K562 (cell line): ENCODE data around the gene POU2F1. TPM values are rescaled to one million over a fixed set of nuclear protein-coding genes. Genes with fewer than 3 reads are reported as not detected.

Experiments
- CEBPB ChIP-seq: fragments of 450-650 bp; IDR thresholded peaks from 2 replicates; pipeline ENCODE4 v1.6.1; 2016; ENCODE audit warnings: missing genetic modification characterization, missing compliant biosample characterization
- ESRRA ChIP-seq: fragments of 450-650 bp; IDR thresholded peaks from 2 replicates; pipeline ENCODE4 v1.6.1; 2014; ENCODE audit warnings: low read depth, mild to moderate bottlenecking, moderate library complexity, borderline replicate concordance
- MEF2A ChIP-seq: IDR thresholded peaks from 2 replicates; pipeline ENCODE4 v1.6.1; 2011; ENCODE audit warnings: low read depth, mild to moderate bottlenecking, low read length, moderate library complexity; ENCODE audit not compliant: control insufficient read depth
- SIN3B ChIP-seq: fragments of 450-650 bp; IDR thresholded peaks from 2 replicates; pipeline ENCODE4 v1.6.1; 2017; ENCODE audit warnings: low read depth, mild to moderate bottlenecking, moderate library complexity
- SMARCA5 ChIP-seq: fragments of 450-650 bp; IDR thresholded peaks from 2 replicates; pipeline ENCODE4 v1.6.1; 2016
- SNIP1 ChIP-seq: fragments of 450-650 bp; IDR thresholded peaks from 2 replicates; pipeline ENCODE4 v1.7.1; 2017; ENCODE audit warnings: low read depth, mild to moderate bottlenecking
- SRSF1 ChIP-seq: fragments of 200-400 bp; formaldehyde crosslinking; IDR thresholded peaks from 2 replicates; pipeline ENCODE4 v1.6.1; 2017; ENCODE audit warnings: mild to moderate bottlenecking, low read depth, low read length, moderate library complexity
- ZNF217 ChIP-seq: sonication (generic); formaldehyde crosslinking; IDR thresholded peaks from 2 replicates; pipeline ENCODE4 v1.8.0; 2022; ENCODE audit warnings: mild to moderate bottlenecking, missing genetic modification reagents
- ZNF584 ChIP-seq: fragments of 200-800 bp; sonication (Bioruptor generic); IDR thresholded peaks from 2 replicates; pipeline ENCODE4 v1.6.1; 2016; ENCODE audit warnings: low read depth, mild to moderate bottlenecking, missing genetic modification characterization, missing compliant biosample characterization
- polyA plus RNA-seq, 8 experiments: library from polyadenylated mRNA; depleted of rRNA in 4 of 8; stranded (reverse) in 5 of 8; unstranded in 3 of 8; fragments of >200 nt; fragmentation: Nextera tagmentation in 2 of 8; fragmentation: Illumina TruSeq in 1 of 8; extraction: Ambion mirVana in 2 of 8; extraction: Trizol in 1 of 8; gene quantifications; 2 replicates each; pipeline versions ENCODE4 v1.2.1 to v1.2.3, GENCODE V29; 2011 to 2014; ENCODE audit warnings: inconsistent platforms in 1 of 8, missing spikeins in 1 of 8
- total RNA-seq, 7 experiments: library from RNA; depleted of rRNA in 6 of 7; stranded (reverse); fragments of >200 nt in 6 of 7; fragmentation: Illumina TruSeq in 2 of 7; extraction: Trizol in 2 of 7; gene quantifications; 2 replicates each; pipeline versions ENCODE4 v1.2.1 to v1.2.3, GENCODE V29; 2011 to 2021; ENCODE audit warnings: low replicate concordance in 1 of 7
- TF ChIP-seq, protein P1 (sequence below): fragments of 450-650 bp; IDR thresholded peaks from 2 replicates; pipeline ENCODE4 v1.6.1; 2016; ENCODE audit warnings: mild to moderate bottlenecking
- TF ChIP-seq, protein P2 (sequence below): fragments of 450-650 bp; IDR thresholded peaks from one replicate; pipeline ENCODE4 v1.6.1; 2018; ENCODE audit warnings: mild to moderate bottlenecking, moderate library complexity; ENCODE audit not compliant: partially characterized antibody
- TF ChIP-seq, protein P3 (sequence below): sonication (generic); IDR thresholded peaks from 2 replicates; pipeline ENCODE4 v1.6.1; 2016
- TF ChIP-seq, protein P4 (sequence below), 2 experiments: fragments of 450-650 bp; IDR thresholded peaks; 2 replicates each; pipeline ENCODE4 v1.6.1; 2016; ENCODE audit warnings: mild to moderate bottlenecking in 2 of 2, borderline replicate concordance in 1 of 2, low read depth in 1 of 2, moderate library complexity in 1 of 2

POU2F1 gene
- total and polyA plus RNA-seq, 9 of the 15 experiments (the other 6 are each of a cell fraction or from before 2014, with no cell fraction given) = 2.6 to 22.3 (median 8.8) TPM

DNA sequence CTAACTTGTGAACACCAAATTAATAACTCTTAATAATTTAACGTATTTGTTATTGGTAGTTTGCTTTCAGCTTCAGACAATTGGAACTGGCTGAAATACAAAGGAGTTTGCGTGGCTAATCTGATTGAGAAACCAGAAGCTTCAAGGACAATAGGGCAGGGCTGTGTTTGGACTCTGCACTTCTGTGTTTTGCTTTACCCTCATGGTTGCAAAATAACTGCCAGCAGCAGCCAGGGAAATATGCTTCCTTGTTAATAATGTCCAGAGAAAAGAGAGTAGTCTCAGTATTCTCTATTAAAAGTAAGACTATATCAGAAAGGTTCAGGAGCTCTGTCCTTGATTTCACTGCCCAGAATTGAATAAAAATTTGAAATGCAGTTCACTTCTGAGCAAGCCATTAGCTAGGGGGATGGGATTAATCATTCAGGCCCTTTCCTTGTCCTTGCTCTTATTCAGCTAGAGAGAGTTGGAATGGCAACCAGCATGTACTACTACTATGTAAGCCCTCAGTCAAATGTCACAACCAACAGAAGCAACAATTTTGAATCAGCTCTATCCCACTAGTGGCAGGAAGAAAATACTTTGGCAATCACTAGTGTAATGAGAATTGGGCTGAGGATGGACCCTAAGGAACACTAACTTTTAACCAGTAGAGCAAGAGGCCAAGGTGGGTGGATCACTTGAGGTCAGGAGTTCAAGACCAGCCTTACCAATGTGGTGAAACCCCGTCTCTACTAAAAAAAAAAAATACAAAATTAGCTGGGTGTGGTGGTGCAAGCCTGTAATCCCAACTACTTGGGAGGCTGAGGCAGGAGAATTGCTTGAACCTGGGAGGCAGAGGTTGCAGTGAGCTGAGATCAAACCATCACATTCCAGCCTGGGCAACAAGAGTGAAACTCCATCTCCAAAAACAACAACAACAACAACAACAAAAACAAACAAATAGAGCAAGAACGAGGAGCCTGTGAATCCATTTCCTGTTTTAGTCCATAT, 76.8 kb downstream of the POU2F1 start (continued):
- TF ChIP-seq ZNF584 (CRISPR knock-in tag) = no peak
- TF ChIP-seq, protein P1, sequence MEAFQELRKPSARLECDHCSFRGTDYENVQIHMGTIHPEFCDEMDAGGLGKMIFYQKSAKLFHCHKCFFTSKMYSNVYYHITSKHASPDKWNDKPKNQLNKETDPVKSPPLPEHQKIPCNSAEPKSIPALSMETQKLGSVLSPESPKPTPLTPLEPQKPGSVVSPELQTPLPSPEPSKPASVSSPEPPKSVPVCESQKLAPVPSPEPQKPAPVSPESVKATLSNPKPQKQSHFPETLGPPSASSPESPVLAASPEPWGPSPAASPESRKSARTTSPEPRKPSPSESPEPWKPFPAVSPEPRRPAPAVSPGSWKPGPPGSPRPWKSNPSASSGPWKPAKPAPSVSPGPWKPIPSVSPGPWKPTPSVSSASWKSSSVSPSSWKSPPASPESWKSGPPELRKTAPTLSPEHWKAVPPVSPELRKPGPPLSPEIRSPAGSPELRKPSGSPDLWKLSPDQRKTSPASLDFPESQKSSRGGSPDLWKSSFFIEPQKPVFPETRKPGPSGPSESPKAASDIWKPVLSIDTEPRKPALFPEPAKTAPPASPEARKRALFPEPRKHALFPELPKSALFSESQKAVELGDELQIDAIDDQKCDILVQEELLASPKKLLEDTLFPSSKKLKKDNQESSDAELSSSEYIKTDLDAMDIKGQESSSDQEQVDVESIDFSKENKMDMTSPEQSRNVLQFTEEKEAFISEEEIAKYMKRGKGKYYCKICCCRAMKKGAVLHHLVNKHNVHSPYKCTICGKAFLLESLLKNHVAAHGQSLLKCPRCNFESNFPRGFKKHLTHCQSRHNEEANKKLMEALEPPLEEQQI = no peak
- no peak for TF ChIP-seq SRSF1
- no peak for TF ChIP-seq SMARCA5
- TF ChIP-seq, protein P2, sequence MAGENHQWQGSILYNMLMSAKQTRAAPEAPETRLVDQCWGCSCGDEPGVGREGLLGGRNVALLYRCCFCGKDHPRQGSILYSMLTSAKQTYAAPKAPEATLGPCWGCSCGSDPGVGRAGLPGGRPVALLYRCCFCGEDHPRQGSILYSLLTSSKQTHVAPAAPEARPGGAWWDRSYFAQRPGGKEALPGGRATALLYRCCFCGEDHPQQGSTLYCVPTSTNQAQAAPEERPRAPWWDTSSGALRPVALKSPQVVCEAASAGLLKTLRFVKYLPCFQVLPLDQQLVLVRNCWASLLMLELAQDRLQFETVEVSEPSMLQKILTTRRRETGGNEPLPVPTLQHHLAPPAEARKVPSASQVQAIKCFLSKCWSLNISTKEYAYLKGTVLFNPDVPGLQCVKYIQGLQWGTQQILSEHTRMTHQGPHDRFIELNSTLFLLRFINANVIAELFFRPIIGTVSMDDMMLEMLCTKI = no peak
- TF ChIP-seq, protein P3, sequence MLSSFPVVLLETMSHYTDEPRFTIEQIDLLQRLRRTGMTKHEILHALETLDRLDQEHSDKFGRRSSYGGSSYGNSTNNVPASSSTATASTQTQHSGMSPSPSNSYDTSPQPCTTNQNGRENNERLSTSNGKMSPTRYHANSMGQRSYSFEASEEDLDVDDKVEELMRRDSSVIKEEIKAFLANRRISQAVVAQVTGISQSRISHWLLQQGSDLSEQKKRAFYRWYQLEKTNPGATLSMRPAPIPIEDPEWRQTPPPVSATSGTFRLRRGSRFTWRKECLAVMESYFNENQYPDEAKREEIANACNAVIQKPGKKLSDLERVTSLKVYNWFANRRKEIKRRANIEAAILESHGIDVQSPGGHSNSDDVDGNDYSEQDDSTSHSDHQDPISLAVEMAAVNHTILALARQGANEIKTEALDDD = peak; percentile 1; the same call in 1 of the 2 replicates
- TF ChIP-seq CEBPB = peak; percentile 76
- TF ChIP-seq ESRRA = peak; percentile 55; the same call in 1 of the 2 replicates
- no peak for TF ChIP-seq SIN3B
- no peak for TF ChIP-seq ZNF217 (CRISPR knock-in tag)
- TF ChIP-seq, protein P4, sequence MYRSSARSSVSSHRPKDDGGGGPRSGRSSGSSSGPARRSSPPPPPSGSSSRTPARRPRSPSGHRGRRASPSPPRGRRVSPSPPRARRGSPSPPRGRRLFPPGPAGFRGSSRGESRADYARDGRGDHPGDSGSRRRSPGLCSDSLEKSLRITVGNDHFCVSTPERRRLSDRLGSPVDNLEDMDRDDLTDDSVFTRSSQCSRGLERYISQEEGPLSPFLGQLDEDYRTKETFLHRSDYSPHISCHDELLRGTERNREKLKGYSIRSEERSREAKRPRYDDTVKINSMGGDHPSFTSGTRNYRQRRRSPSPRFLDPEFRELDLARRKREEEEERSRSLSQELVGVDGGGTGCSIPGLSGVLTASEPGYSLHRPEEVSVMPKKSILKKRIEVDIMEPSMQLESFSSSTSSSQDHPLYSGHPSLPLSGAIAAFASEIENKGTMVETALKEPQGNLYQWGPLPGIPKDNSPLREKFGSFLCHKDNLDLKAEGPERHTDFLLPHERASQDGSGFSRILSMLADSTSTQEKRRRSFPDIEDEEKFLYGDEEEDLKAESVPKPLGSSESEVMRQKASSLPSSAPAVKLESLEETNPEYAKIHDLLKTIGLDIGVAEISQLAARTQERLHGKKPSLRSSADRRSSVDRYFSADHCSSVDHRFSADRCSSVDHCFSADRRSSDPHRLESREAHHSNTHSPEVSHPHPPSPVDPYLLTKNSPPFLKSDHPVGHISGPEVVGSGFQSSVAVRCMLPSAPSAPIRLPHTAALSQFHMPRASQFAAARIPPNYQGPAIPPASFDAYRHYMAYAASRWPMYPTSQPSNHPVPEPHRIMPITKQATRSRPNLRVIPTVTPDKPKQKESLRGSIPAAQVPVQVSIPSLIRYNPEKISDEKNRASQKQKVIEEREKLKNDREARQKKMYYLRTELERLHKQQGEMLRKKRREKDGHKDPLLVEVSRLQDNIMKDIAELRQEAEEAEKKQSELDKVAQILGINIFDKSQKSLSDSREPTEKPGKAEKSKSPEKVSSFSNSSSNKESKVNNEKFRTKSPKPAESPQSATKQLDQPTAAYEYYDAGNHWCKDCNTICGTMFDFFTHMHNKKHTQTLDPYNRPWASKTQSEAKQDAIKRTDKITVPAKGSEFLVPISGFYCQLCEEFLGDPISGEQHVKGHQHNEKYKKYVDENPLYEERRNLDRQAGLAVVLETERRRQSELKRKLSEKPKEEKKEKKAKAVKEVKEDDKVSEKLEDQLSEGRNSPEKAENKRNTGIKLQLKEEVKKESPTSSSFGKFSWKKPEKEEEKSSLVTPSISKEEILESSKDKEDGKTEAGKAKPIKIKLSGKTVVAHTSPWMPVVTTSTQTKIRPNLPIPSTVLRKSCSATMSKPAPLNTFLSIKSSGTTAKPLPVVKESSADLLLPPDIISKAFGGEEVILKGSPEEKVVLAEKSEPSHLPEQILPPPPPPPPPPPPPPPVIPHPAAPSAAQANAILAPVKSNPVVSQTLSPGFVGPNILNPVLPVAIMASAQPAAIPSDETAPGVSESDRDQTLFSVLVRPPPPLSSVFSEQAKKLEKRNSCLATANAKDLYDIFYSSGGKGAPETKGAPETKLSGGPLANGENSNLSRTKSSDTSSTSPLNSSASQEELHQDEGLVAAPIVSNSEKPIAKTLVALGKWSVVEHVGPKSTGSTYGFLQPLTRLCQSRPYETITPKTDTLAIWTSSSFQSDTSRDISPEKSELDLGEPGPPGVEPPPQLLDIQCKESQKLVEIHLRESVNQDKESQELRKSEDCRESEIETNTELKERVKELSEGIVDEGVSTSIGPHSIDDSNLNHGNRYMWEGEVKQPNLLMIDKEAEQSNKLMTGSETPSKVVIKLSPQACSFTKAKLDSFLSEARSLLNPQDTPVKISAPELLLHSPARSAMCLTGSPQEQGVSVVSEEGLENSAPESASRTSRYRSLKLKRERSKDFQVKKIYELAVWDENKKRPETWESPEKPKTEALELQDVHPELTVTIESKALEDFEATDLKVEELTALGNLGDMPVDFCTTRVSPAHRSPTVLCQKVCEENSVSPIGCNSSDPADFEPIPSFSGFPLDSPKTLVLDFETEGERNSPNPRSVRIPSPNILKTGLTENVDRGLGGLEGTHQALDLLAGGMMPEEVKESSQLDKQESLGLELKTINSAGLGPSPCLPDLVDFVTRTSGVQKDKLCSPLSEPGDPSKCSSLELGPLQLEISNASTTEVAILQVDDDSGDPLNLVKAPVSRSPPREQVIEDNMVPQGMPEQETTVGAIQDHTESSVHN (IDR thresholded peaks at IDR 0.05; ENCODE audit: borderline replicate concordance in 1 of 2, low read depth in 1 of 2) = no peak
- no peak for TF ChIP-seq SNIP1
- no peak for TF ChIP-seq MEF2A
